GM21529 (cell line): ENCODE measurements around the gene RNH1.

Experiments
- ATAC-seq: cut with Tn5 transposase; IDR thresholded peaks from one replicate; pipeline ENCODE4 v1.9.1; 2021; ENCODE audit not compliant: unreplicated experiment

The RNH1 gene

DNA sequence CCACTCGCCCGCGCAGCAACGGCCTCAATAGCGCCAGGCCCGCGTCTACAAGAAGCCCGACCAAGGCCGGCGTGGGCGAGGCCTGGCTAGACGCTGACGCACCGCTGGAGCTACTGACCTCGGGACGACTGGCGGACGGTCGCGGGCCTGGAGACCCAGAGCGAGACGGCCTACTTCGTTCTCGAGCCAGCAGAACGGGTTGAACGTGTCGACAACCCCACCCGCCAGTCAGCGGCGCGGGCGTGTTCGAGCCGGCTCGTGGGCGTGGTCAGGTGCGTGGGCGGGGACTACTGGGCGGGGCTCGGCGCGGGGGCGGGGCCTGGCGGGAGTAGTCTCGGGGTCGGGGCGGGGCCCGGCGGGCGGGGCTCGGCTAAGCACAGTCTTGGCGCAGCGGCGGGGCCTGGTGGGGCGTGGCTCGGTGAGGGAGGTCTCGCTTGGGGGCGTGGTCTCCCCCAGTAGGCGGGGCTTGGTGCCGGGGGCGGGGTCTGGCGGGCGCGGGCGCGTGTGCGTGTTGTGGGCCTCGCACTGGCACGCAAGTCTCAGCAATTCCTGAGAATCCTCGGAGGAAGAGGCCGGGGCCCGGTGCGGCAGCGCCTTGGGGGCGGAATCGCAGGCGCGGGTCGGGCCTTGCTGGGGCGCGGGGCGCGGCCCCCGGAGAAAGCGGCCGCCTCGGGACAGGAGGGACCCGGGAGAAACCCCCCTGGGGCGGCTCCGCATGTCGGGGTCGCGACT lies at the start of gene RNH1:
Gene RNH1, minus strand, starts transcription at position 248 of the 732 bp plus-strand sequence. CDS start 5,080 bp downstream, outside the sequence.
- ATAC-seq: peak; percentile 51

DNA sequence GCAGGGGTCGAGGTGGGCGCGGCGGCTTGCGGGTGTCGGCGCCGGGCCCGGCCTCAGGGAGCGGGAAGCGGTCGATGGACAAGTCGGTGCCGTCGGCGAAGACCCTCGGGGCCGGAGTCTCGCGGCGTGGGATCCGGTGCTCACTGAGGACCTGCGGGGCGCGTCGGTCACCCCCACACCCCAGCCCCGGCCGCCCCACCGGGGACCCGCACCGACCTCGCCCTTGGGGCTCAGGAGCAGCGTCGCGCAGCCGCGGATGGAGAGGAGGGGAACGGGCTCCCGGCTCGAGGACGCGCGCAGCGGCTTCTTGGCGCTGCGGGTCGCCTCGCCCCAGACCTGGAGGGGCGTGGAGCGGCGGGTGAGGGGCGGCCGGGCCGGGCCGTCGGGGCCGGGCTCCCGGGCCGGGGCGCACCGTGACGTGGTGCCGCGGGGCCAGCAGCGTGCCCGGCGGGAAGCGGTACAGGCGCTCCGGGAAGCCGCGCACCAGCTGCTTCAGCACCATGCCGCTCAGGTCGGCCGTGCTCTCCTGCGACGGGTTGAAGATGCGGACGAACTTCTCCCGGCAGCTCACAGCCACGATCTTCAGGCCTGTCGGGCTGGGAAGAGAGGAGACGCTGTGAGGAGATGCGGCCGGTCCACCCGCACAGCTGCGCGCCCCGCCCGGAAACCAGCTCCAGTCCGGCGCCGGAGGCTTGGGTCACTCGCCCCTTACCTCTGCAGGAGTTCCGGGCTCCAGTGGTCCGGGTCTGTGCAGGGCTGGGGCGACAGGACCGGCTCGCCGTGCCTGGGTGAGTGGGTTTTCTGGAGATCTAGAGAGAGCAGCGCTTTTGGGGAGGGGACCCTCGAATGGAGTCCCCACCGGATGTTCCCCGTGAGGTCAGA lies 49.0 kb upstream of the RNH1 start:
- ATAC-seq: no peak

DNA sequence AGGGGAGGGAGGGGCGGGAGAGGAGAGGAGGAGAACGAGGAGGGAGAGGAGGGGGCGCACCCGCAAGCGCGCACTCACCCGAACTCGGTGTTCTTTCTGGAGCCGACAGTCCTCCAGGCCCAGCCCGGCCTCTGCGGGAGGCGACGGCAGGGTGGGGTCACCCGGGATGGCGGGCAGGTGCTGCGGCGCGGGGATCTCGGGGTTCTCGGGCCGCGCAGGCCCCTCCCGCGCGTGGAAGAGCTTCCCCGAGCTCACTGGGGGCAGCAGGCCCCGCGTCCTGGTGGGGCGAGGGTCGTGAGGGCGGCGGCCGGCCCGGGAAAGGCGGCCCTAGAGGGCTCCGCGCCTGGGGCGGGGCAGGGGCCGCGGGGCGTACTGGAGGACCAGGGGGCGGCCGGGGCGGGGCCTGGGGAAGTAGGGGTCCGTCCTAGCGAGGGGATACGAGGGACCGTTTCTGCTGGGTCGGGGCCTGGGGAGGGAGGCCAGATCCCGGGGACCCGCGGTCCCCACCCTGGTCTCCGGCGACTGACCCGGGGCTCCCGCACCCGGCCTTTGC lies 48.3 kb upstream of the RNH1 start:
- no peak for ATAC-seq

DNA sequence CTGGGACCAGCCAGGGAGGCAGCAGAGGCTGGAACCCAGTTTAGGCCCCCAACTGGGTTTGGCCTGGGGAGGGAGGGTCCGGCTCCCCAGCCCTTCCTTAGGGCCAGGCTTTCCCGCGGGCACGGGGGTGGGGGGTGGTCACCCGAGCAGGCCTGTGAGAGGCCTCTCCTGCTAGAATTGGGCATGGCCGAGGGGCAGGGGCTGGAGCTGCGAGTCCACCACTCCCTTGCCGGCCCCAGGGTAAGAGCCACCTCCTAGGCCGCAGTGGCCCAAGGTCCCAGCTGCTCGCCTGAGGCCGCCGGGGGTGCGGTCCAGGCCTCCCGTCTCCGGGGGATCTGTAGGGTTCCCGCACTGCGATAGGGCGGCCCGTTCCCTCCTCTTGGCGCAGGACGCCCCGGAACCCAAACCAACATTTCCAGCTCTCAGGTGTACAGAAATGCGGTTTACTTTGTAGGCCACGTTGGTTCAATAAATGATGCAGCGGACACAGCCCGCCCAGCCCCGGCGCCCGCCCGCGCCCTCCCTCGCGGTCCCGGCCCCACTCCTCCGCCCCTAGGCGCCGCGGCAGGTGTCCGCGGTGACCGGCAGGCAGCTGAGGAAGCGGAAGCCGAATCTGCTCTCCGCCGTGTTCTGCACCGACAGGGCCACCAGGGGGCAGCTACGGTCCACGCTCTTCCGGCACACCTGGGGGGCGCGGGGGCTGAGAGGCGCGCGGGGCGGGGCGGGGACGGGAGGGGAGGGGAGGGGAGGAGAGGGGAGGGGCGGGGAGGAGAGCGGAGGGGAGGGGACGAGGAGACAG lies 47.6 kb upstream of the RNH1 start:
- peak; percentile 64 for ATAC-seq

DNA sequence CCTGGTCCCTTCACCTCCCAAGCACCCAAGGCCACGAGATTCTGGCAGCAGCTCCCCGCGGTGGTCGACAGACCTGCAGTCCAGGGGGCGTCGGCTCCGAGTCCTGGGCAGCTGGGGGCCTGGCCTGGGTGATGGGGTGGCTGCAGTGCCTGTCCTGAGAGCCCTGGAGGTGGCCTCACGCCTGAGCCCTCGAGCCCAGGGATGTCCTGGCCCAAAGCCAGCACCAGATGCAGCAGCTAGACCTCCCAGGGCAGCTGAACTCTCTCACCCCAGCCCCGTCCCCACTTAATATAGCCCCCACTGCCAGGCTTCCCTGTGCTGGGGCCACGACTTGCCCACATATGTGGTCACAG lies 46.9 kb upstream of the RNH1 start:
- ATAC-seq: no peak

DNA sequence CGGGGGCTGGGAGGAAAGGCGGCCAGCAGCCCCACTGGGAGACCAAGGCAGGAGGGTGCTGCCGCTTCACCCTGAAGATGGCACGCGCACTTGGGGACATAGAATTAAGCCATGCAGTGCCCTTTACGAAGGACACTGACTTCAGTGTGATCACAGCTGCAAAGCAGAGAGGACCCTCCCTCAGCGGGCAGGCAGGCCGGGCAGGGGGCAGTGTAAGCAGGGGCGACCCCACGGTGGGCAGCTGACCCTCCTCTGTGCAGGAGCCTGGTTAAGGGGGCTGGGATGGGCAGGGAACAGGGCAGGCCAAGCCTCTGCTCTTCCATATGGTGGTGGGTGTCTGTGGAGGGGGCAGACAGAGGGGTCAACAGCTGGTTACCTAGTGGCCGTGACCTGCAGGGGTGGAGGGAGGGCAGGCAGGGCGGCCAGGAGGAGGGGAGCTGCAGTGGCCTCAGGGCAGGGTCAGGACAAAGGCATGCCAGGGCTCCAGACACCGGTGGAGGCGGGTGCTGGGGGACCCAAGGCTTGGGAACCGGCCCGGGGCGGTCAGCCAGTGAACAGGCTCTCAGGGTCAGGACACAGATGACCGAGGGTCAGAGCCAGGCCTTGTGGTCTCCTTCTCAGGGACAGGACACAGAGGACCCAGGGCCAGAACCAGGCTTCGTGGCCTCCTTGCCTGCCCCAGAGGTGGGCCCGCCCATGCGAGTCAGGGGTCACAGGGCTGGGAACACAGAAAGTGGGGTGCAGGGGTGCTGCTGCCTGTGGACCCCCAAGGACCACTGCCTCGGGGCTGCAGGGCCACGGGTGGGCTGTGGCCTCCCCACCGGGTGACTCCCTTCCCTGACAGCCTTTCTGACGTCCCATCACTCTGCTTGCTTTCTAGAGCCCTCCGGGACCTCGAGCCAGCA lies 46.3 kb upstream of the RNH1 start:
- ATAC-seq: no peak

DNA sequence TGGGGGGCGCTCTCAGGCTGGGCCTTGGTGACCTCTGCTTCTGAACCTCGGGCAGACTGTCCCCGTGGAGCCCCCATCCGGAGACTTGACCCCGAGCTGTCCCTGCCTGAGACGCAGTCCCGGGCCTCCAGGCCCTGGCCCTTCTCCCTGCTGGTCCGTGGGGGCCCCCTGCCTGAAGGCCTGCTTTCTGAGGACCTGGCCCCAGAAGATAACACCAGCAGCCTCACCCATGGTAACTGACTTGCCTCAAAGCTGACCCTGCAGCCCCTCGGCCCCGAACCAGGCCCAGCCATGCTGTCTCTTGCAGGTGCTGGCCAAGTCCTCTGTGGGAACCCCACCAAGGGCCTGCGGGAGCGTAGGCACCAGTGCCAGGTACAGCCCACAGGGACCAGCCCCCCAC lies 44.6 kb upstream of the RNH1 start:
- no peak for ATAC-seq

DNA sequence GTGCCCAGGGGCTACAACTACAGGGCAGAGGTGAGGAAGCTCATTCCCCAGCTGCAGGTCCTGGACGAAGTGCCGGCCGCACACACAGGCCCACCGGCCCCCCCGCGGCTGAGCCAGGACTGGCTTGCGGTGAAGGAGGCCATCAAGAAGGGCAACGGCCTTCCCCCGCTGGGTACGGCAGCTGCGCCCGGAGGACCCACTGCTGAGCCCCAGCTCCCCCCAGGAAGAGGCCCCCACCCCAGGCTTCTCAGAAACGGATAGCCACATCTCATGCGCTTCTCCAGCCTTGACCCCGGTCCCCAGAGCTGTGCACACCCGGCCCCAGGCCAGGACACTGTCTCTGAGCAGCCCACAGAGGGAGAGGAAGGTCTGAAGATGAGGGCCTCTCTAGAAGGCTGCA lies 44.1 kb upstream of the RNH1 start:
- no peak for ATAC-seq

DNA sequence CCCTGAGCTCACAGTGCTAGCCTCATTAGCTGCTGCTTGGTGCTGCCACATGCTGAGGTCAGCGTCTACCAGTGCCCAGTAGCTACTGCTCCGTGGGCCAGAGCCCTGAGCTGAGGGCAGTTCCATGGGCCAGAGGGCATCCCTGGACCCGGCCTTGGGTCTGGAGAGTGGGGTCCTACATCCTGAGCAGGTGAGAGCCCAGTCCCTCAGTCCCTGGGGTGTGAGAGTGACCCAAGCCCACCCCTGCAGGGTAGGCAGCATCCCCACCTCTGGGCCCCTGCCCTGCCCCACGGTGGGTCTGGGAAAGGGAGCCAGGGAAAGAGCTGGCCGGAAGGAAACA lies 43.7 kb upstream of the RNH1 start:
- no peak for ATAC-seq

DNA sequence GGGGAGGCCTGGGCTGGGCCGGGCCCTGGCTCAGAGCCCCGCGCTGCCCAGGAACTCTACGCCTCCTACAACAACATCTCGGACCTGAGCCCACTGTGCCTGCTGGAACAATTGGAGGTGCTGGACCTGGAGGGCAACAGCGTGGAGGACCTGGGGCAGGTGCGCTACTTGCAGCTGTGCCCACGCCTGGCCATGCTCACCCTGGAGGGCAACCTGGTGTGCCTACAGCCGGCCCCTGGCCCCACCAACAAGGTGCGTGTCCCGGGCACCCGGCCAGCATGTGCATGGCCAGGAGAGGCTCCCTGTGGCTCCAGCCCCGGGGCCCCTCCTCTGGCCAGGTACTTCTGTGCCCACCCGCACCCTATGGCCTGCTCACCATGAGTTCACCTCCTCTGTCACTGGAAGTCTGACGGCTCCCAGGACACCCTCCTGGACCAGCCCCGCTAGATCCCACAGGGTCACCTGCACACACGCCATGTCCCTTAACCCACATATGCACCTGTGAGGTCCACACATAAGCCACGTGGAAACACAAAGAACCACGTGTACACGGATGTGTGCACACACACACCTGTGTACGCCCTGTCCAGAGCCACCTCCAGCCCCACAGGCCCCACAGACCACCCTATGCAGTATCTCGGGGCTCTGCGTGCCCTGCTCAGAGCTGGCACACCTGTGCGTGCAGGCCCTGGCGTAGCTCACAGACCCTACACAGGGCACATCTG lies 43.1 kb upstream of the RNH1 start:
- ATAC-seq: no peak

DNA sequence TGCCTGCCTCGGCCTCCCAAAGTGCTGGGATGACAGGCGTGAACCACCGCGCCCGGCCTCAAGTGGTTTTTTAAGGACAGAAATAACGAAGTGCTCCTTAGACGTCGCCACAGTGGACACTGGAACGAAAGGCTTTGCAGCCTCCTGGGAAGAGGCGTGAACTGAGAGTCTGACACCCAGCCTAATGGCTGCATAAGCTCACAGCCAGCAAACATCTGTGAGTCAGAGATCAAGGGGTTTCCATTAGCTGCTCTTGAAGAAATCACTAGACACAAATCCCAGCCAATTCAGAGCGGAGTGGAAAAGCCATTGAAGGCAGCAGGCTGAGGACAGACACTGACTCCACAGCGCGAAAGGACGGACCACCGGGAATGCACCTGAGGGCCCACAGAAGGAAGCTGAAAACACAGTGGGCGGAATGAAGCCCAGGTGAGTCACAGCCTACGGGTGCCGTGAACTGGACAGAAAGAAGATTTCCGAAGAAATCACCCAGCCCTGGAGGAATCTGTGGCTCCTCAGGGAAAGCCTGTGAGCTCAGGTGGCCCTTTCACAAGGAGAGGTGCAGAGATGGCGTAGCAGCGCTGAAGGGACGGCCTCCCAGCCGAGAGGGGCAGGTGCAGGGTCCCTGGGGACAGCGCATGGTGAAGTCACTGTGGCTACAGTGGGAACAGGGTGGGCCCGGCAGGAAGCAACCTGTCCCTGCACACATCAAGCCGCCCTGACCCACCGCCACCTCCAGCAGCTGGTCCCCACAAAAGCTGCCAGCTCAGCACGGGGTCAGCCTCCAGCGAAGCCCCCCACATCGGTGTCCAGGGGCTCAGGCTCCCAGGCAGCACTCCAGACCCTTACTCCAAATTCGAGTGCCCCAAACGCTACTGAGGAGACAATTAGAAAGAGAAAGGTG lies 41.9 kb upstream of the RNH1 start:
- ATAC-seq: no peak

DNA sequence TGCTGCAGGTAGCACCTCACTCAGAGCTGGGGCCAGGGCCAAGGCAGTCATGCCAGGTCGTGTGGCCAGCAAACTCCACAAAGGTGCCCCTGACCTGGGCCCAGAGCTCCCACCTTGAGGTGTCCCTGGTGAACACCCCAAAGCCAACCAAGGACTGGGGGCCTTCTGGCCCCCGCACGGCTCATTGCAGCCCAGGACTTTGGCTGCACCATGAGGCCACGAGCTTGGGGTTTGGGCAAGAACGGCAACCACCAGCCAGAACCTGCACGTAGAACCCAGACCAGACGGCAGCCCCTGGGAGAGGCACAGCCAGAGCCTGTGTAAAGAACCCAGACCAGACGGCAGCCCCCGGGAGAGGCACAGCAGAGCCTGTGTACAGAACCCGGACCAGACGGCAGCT lies 38.1 kb upstream of the RNH1 start:
- no peak for ATAC-seq

DNA sequence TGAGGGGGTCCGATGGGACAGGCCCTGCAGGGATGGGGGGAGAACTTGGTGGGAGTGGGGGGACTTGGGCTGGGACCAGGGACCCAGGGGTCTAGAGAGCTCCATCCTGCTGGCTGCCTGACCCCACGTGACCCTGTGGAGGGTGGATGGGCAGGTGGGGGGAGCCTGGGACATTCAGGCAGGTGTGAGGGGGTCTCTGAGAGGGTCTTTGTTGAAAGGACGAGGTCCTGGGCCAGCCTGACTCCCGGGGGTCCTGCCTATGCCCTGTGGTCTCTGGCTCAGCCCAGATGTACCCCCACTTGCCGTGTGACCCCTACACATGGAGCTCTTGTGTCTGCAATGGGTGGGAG lies 37.8 kb upstream of the RNH1 start:
- no peak for ATAC-seq

DNA sequence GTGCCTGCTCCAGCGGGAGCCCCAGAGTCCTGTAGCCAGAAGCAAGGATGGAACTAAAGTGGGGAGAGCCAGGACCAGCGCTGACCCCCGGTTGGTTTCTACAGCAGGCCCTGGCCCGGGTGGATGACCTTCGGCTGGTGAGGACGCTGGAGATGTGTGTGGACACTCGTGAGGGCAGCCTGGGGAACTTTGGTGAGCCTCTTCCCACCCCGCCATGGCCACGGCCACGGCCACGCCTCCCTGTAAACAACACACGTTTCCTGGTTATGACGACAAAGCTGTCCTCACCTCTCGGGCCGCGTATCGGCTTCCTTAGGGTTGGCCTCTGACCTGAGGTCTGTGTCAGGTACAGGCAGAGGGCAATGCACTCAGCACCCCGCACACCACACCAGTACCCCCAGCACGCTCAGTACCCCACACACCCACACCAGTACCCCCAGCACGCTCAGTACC lies 34.4 kb upstream of the RNH1 start:
- no peak for ATAC-seq

DNA sequence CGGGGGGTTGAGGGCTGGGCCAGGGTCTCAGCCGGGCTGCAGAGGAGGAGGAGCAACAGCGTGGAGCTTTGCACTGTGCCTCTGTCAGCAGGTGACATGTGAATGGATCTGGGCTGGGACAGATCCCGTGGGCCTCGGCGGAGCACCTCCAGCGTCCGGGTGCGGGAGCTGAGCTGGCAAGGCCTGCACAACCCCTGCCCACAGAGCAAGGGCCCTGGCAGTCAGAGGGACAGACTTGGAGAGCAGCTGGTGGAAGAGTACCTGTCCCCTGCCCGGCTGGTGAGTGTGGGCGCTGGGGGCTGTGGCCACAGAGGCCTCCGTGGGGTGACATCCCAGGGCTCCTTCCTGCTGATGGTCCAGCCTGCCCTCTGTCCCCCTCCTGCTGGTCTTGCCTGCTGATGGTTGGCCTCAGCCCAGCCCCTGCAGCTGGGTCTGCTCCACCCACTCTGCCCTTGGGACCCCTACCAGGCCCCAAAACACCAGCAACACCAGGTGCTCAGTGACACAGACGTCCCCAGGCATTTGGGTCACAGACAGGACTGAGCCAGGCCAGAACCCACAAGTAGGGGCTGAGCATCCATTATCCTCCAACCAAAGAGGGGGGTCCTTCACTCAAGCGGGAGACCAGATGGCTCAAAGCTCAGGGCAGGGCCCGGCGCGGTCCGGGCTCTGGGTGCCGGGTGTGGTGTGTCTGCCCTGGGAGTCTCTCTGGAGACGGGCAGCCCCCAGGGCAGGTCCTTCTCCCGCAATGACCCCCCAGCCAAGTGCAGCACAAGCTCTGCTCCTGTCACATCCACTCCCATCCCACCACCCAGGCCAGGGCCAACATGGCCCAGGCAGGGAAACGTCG lies 33.8 kb upstream of the RNH1 start:
- no peak for ATAC-seq

DNA sequence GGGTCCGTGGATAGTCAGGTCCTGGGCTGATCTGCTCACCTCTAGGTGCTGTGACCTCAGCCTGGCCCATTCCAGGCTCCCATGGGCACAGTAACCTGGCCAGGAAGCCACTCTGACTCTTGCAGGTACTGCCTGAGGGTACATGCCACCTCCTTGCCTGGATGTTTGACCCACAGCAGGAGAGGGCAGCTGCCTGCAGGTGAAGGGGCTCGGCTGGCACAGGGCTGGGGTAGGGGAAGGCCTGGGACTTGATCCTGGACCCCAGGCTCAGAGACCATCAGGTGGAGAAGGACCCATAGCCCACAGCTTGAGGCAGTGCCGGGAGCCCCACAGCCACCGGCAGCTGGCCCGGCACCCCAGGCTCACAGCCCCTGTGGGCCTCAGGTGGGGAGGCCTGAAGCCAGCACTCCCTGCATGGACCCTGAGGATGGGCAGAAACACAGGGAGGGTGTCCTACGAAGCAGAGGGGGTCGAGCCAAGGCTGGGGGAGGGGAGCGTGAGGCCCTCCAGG lies 33.0 kb upstream of the RNH1 start:
- no peak for ATAC-seq

DNA sequence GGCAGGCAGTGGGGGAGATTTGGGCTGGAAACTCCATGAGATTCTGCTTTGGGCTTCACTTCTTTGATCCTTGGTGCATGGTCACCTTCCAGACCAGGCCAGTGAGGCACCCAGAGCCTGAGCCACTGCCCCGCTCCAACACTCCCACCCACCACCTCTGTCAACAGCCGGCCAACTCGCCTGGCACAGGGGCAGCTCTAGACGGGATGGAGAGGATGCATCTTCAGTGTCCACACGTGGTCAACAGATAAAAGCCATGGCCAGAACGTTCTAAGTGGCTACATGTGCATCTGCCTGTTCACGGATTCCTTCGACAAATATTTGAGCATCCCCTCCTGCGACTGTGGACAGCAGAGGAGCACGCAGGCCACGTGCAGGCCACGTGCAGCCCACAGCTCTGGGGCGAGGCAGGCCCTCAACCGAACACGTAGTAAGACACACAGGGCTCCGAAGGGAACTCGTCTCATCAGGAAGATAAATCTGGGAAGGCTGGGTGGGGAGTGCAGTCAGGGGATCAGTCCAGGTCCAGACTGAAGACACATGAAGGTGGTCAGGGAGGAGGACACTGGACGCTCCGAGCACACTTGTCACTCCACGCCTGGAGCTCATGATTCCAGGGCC lies 31.5 kb upstream of the RNH1 start:
- no peak for ATAC-seq
